Subcutaneous adipose tissue (tissue), 4 donors: Measurements from ENCODE around the gene DPP6. TPM values are rescaled to one million over a fixed set of nuclear protein-coding genes. Genes with fewer than 3 reads are reported as not detected.

Experiments
- CTCF ChIP-seq: fragments of 450-650 bp; IDR thresholded peaks from one replicate; pipeline ENCODE4 v1.5.1; 2016; ENCODE audit warnings: low read depth, mild to moderate bottlenecking, control low read depth, antibody characterized with exemption, moderate library complexity
- total RNA-seq, 4 donors: library from RNA; depleted of rRNA; stranded (reverse); fragments of >200 nt; gene quantifications; one replicate each; pipeline ENCODE4 v1.1.0, GENCODE V29; 2016

The DPP6 gene
- total RNA-seq, 4 donors from 2014 or later, result 0.19 to 2.0 (median 0.85) TPM; not detected in 1

GRCh38 chr7:154204046-154204445, 151.8 kb downstream of the DPP6 start:
- no peak for TF ChIP-seq CTCF

- TF ChIP-seq CTCF, result no peak
Measured at GRCh38 chr7:154212861-154213260, 160.7 kb downstream of the DPP6 start.

- TF ChIP-seq CTCF, result no peak
Measured at GRCh38 chr7:154217688-154218340, 165.6 kb downstream of the DPP6 start.

GRCh38 chr7:154231732-154232131, 179.5 kb downstream of the DPP6 start:
- TF ChIP-seq CTCF, result no peak

- TF ChIP-seq CTCF, result no peak
Measured at GRCh38 chr7:154232700-154233099, 180.5 kb downstream of the DPP6 start.

- no peak for TF ChIP-seq CTCF
Measured at GRCh38 chr7:154241988-154242387, 189.8 kb downstream of the DPP6 start.

GRCh38 chr7:154242709-154243108, 190.5 kb downstream of the DPP6 start:
- no peak for TF ChIP-seq CTCF
